Lower leg skin (tissue), 4 donors: ENCODE results near the gene MAGI3. TPM values are rescaled to one million over a fixed set of nuclear protein-coding genes. Genes with fewer than 3 reads are reported as not detected.
A peak's percentile ranks its signal among the peaks of the same experiment; 100 is the strongest.
"Not testable (repeated sequence)": the region's sequence is repeated elsewhere in the genome, so short reads cannot be mapped to it uniquely, and the experiment has no call there.

Source experiments
- DNase-seq, 2 donors: peaks; one replicate each; pipeline ENCODE4 v3.0.0-alpha.2; 2019; ENCODE audit warnings: low spot score in 2 of 2
- H3K4me3 ChIP-seq: fragments of 200-600 bp; sonication (generic); 2 replicates; pipeline ENCODE4 v1.5.1; 2017; ENCODE audit warnings: mild to moderate bottlenecking, low read depth; ENCODE audit not compliant: poor library complexity, severe bottlenecking
- POLR2A ChIP-seq, 2 donors: fragments of 450-650 bp; IDR thresholded peaks; one replicate each; pipeline ENCODE4 v1.6.1; 2016 to 2017; ENCODE audit warnings: antibody characterized with exemption in 2 of 2, mild to moderate bottlenecking in 1 of 2, moderate library complexity in 1 of 2
- WGBS, 2 donors: methylation state at CpG; one replicate each; pipeline ENCODE4 v1.1.5; 2018; 5-methylcytosine and 5-hydroxymethylcytosine counted together
- intact Hi-C: fragments of 100-400 bp; cut with DNase I; formaldehyde crosslinking; loops from one replicate; pipeline ENCODE4 v1.15.0; 2023; ENCODE audit warnings: low total_unique reads
- total RNA-seq, 4 donors: library from RNA; depleted of rRNA; stranded (reverse); fragments of >200 nt; gene quantifications; one replicate each; pipeline ENCODE4 v1.1.0, GENCODE V29; 2016
- TF ChIP-seq, protein P1 (sequence below), 3 donors: fragments of 450-650 bp; IDR thresholded peaks; one replicate each; pipeline ENCODE4 v1.5.1; 2016; ENCODE audit warnings: antibody characterized with exemption in 3 of 3, mild to moderate bottlenecking in 3 of 3, moderate library complexity in 2 of 3

MAGI3 gene
- total RNA-seq, 4 donors from 2014 or later, result 6.8 to 14.2 (median 10.3) TPM

DNA sequence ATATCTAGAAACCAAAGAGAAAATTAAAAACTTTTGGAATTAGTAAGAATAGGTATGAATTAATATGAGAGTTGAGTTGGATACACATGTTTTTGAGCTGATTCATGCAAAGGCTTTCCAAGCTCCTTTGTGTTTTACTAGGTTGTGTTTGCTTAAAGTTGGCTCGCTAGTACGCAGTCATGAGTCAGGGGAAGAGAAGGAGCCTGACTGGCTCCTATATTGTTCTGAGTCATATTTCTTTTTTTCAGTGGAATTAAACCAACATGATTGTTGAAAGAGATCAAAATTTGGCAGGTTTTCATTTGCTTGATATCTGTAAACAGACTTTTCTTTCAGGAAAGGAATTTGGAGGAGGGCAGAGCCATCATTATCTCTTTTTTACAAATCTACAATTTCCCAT is 66.7 kb downstream of the MAGI3 start:
- DNase-seq, result peak in 1 of 2 donors; percentile 61
- H3K4me3 ChIP-seq, result no peak overlapping the region
- WGBS, 2 donors, result 16 to 28% methylated on average over 2 of the region's 2 CpGs
- TF ChIP-seq, protein P1, sequence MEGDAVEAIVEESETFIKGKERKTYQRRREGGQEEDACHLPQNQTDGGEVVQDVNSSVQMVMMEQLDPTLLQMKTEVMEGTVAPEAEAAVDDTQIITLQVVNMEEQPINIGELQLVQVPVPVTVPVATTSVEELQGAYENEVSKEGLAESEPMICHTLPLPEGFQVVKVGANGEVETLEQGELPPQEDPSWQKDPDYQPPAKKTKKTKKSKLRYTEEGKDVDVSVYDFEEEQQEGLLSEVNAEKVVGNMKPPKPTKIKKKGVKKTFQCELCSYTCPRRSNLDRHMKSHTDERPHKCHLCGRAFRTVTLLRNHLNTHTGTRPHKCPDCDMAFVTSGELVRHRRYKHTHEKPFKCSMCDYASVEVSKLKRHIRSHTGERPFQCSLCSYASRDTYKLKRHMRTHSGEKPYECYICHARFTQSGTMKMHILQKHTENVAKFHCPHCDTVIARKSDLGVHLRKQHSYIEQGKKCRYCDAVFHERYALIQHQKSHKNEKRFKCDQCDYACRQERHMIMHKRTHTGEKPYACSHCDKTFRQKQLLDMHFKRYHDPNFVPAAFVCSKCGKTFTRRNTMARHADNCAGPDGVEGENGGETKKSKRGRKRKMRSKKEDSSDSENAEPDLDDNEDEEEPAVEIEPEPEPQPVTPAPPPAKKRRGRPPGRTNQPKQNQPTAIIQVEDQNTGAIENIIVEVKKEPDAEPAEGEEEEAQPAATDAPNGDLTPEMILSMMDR (IDR thresholded peaks at IDR 0.05), result no peak
- no peak for TF ChIP-seq POLR2A (IDR thresholded peaks at IDR 0.05)
- intact Hi-C loops, result no loop called here

DNA sequence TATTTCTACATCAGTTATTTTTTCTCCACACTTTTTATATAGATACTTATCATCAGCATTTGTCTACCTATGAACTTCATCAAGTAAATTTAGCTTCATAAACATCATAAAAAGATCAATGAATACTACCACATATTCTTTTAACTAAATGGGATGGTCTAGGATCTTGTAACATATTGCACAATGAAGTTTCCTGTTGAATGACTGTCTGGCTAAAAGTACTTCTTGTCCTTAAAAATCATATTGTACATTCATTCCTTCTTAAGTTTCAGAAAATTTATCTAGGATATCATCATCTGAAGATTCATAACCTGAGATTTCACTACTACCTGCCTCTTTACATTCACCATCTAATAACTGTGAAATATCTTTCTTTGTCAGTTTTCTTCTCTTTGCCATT is 69.0 kb downstream of the MAGI3 start:
- no peak for DNase-seq
- intact Hi-C loops, result no loop called here
- no peak overlapping the region for H3K4me3 ChIP-seq
- TF ChIP-seq, protein P1 (IDR thresholded peaks at IDR 0.05), result no peak
- TF ChIP-seq POLR2A (IDR thresholded peaks at IDR 0.05), result no peak

DNA sequence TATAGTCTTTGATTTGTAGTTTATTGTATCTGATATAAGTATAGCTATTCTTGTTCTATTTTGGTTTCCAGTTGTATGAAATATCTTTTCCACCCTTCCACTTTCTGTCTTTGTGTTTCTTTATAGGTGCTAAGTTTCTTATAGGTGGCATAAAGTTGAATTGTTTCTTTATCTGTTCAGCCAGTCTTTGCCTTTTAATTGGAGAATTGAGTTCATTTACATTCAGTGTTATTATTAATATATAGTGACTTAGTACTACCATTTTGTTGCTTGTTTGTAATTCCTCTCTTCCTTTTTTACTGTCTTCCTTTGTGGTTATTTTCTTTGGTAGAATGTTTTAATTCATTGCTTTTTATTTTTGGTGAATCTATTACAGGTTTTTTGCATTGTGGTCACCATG is 77.7 kb downstream of the MAGI3 start:
- intact Hi-C loops, result no loop called here
- DNase-seq, result no peak
- TF ChIP-seq, protein P1 (IDR thresholded peaks at IDR 0.05), result no peak
- no peak for TF ChIP-seq POLR2A (IDR thresholded peaks at IDR 0.05)

DNA sequence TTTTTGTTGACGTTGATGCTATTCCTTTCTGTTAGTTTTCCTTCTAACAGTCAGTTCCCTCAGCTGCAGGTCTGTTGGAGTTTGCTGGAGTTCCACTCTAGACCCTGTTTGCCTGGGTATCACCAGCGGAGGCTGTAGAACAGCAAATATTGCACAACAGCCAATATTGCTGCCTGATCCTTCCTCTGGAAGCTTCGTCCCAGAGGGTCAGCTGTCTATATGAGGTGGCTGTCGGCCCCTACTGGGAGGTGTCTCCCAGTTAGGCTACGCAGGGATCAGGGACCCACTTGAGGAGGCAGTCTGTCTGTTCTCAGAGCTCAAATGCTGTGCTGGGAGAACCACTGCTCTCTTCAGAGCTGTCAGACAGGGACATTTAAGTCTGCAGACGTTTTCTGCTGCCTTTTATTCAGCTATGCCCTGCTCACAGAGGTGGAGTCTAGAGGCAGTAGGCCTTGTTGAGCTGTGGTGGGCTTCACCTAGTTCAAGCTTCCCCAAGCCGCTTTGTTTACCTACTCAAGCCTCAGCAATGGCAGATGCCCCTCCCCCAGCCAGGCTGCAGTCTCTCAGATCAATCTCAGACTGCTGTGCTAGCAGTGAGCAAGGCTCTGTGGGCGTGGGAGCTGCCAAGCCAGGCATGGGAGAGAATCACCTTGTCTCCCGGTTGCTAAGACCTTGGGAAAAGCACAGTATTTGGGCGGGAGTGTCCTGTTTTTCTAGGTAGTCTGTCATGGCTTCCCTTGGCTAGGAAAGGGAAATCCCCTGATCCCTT is 88.3 kb downstream of the MAGI3 start:
- DNase-seq, H3K4me3 ChIP-seq, intact Hi-C loops: not testable (repeated sequence)
- WGBS, 2 donors, result 94 to 96% methylated on average over 10 of the region's 10 CpGs

More for the DNA sequence above, 77.7 kb downstream of the MAGI3 start:
- H3K4me3 ChIP-seq, result no peak overlapping the region

DNA sequence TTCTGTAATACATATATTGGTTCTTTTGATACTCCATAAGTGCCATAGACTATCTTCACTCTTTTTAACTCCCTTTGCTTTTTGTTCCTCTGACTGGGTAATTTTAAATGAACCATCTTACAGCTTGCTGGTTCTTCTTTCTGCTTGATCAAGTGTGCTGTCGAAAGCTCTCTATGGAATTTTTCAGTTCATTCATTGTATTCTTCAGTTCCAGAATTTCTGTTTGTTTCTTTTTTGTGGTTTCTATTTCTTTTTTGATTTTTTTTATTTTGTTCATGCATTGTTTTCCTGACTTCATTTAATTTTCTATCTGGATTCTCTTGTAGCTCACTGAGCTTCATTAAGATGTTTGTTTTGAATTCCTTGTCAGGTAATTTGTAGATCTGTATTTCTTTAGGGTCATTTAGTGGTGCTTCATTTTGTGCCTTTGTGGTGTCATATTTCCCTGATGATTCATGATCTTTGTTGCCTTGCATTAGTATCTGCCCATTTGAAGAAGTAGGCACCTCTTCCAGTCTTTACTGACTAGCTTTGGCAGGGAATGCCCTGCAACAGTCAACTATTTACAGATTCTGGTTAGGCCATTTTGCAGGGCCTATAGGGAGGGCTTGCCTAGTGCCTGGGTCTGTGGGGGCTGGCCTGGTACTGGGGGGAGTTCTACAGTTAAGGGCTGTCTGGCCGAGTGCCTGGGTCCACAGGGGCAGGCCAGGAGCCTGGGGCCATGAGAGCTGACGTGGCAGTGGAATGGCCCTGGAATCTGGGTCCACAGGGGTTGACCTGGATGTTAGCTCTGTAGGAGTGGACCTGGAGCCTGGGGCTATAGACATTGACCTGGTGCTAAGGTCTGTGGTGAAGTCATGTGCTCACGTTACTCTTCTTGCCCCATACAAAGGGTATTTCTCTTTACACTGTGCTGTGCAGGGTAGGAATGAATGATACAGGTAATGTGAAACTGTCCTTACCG is 89.7 kb downstream of the MAGI3 start:
- WGBS, 2 donors, result 78 to 93% methylated on average over 5 of the region's 5 CpGs
- TF ChIP-seq, protein P1 (IDR thresholded peaks at IDR 0.05), result no peak
- TF ChIP-seq POLR2A (IDR thresholded peaks at IDR 0.05), result no peak

DNA sequence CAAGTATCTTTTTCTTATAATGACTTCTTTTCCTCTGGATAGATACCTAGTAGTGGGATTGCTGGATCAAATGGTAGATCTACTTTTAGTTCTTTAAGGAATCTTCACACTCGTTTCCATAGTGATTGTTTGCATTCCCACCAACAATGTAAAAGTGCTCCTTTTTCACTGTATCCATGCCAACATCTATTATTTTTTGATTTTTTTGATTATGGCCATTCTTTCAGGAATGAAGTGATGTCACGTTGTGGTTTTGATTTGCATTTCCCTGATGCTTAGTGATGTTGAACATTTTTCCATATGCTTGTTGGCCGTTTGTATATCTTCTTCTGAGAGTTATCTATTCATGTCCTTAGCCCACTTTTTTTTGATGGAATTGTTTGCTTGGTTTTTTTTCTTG is 94.8 kb downstream of the MAGI3 start:
- intact Hi-C loops, H3K4me3 ChIP-seq, DNase-seq: not testable (repeated sequence)
- 84 to 89% methylated on average over 3 of the region's 3 CpGs for WGBS, 2 donors

More for the DNA sequence above, 89.7 kb downstream of the MAGI3 start:
- DNase-seq, result peak in 1 of 2 donors; percentile 64
- no peak overlapping the region for H3K4me3 ChIP-seq
- intact Hi-C loops, result no loop called here
